Measurements from ENCODE around the gene HOXB3. TPM values are rescaled to one million over a fixed set of nuclear protein-coding genes. Genes with fewer than 3 reads are reported as not detected.

The HOXB3 gene
- total RNA-seq, 1 donor from 2014 or later: not detected

DNA sequence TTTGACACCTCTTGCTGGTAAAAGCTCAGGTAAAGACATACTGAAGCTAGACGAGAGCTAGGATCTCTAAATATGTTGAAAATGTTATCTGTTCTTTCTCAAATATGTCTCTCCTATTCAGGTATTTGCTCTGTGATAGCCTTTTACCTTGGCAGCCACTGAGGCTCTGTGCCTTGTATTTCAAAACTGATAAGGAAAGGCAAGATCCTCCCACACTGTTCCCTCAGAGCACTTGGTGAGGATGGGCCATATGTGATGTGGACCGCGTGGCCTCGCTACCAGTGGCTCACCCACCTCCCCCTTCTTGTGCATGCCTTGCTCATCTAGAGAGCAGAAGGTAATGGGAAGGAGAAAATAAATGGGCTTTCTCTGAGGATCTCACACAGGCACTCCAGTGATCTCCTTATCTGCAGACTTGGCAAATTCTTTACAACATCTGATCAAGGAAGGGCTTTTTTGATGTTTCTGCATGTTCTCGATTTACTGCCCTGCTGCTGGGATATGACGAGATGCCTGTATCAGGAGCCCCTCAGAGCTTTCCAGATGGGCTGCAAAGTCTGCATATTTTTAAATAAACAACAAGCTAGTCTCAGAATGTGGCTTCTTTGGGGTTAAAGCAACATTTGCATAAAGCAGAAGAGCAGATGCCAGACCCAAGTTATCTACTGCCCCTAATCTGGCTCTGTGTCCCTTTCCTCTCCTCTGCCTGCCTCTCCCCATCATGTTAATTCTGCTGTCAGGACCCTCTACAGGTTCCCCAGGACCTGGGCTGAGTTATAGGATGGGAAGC, 76.2 kb downstream of the HOXB3 start:
- Mint-ChIP-seq H3K9me3 (ENCODE audit: unreplicated experiment) (peaks cover 6% of the 10 kb centered on the region), H3K4me1 (ENCODE audit: low read depth, unreplicated experiment) (peaks cover 6% of the 10 kb centered on the region), H3K4me3 (ENCODE audit: unreplicated experiment) (no peak overlapping the region), H3K27ac (ENCODE audit: unreplicated experiment) (no peak overlapping the region), H3K27me3 (ENCODE audit: low read depth, unreplicated experiment) (peaks cover 61% of the 10 kb centered on the region), H3K36me3 (ENCODE audit: low read depth, unreplicated experiment) (no peaks in the 10 kb centered on the region)
- Histone ChIP-seq H3K4me1 (ENCODE audit: insufficient read depth, low read length) (peaks cover 4% of the 10 kb centered on the region), H3K9me3 (ENCODE audit: insufficient read depth, low read depth, low read length) (no peaks in the 10 kb centered on the region), H3K36me3 (ENCODE audit: insufficient read depth, low read length) (no peaks in the 10 kb centered on the region), H3K27ac (ENCODE audit: low read depth, low read length) (no peak overlapping the region), H3K27me3 (ENCODE audit: insufficient read depth, low read length) (peaks cover 14% of the 10 kb centered on the region), H2AFZ (ENCODE audit: low read depth, low read length) (no peak overlapping the region), H3K4me2 (ENCODE audit: low read length) (no peak overlapping the region), H3K9ac (ENCODE audit: low read length) (no peak overlapping the region), H4K20me1 (ENCODE audit: insufficient read depth, low read length) (no peaks in the 10 kb centered on the region), H3K4me3 (ENCODE audit: insufficient read depth, low read depth, low read length) (no peak overlapping the region), H3K79me2 (ENCODE audit: insufficient read depth, low read length) (no peaks in the 10 kb centered on the region)
- FAIRE-seq: no peak
- TF ChIP-seq EZH2 (IDR thresholded peaks at IDR 0.05; ENCODE audit: insufficient read depth, low read length): no peak
- TF ChIP-seq, protein P1, sequence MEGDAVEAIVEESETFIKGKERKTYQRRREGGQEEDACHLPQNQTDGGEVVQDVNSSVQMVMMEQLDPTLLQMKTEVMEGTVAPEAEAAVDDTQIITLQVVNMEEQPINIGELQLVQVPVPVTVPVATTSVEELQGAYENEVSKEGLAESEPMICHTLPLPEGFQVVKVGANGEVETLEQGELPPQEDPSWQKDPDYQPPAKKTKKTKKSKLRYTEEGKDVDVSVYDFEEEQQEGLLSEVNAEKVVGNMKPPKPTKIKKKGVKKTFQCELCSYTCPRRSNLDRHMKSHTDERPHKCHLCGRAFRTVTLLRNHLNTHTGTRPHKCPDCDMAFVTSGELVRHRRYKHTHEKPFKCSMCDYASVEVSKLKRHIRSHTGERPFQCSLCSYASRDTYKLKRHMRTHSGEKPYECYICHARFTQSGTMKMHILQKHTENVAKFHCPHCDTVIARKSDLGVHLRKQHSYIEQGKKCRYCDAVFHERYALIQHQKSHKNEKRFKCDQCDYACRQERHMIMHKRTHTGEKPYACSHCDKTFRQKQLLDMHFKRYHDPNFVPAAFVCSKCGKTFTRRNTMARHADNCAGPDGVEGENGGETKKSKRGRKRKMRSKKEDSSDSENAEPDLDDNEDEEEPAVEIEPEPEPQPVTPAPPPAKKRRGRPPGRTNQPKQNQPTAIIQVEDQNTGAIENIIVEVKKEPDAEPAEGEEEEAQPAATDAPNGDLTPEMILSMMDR (IDR thresholded peaks at IDR 0.05; ENCODE audit: insufficient read depth, low read depth, low read length): no peak
- DNase-seq (ENCODE audit: low read depth): no peak

DNA sequence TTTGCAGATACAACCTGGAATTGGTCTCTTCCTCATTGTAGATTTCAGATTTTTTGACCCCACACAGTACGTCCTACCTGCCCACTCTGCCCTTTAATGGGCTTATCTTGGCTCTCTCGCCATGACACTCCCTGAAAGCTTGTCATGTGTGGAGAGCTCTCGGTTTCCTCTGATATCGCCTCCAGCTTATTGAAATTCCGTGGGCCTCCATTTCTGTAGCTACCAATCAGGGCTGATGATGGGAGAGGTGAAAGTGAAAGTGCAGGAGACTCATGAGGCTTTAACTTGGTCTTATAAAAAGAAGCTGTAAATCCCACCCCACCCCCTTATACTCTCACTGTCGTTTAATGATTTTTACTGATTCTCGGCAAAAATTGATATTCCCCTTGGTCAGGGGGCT, 76.9 kb downstream of the HOXB3 start:
- H3K36me3 ChIP-seq (ENCODE audit: insufficient read depth, low read length): no peaks in the 10 kb centered on the region
- H3K4me1 ChIP-seq (ENCODE audit: insufficient read depth, low read length): peaks cover 4% of the 10 kb centered on the region
- H3K27me3 ChIP-seq (ENCODE audit: insufficient read depth, low read length): peaks cover 14% of the 10 kb centered on the region
- H3K4me3 ChIP-seq (ENCODE audit: insufficient read depth, low read depth, low read length): no peak overlapping the region
- Mint-ChIP-seq H3K9me3 (ENCODE audit: unreplicated experiment) (peaks cover 6% of the 10 kb centered on the region), H3K36me3 (ENCODE audit: low read depth, unreplicated experiment) (no peaks in the 10 kb centered on the region), H3K27ac (ENCODE audit: unreplicated experiment) (no peak overlapping the region), H3K4me1 (ENCODE audit: low read depth, unreplicated experiment) (peaks cover 6% of the 10 kb centered on the region), H3K27me3 (ENCODE audit: low read depth, unreplicated experiment) (peaks cover 60% of the 10 kb centered on the region), H3K4me3 (ENCODE audit: unreplicated experiment) (no peak overlapping the region)
- TF ChIP-seq, protein P1 (IDR thresholded peaks at IDR 0.05; ENCODE audit: insufficient read depth, low read depth, low read length): no peak
- TF ChIP-seq EZH2 (IDR thresholded peaks at IDR 0.05; ENCODE audit: insufficient read depth, low read length): no peak
- no peaks in the 10 kb centered on the region for H3K9me3 ChIP-seq (ENCODE audit: insufficient read depth, low read depth, low read length)
- H3K9ac ChIP-seq (ENCODE audit: low read length): no peak overlapping the region
- DNase-seq (ENCODE audit: low read depth) (no peak), FAIRE-seq (no peak)
- no peaks in the 10 kb centered on the region for H4K20me1 ChIP-seq (ENCODE audit: insufficient read depth, low read length)
- no peak overlapping the region for H3K27ac ChIP-seq (ENCODE audit: low read depth, low read length)
- H3K79me2 ChIP-seq (ENCODE audit: insufficient read depth, low read length): no peaks in the 10 kb centered on the region
- H3K4me2 ChIP-seq (ENCODE audit: low read length): no peak overlapping the region
- H2AFZ ChIP-seq (ENCODE audit: low read depth, low read length): no peak overlapping the region

All from astrocyte (in vitro differentiated cells and primary cell).